Stimulated activated CD8-positive, alpha-beta memory T cell treated with anti-CD3 and anti-CD28 coated beads, Interleukin-7, amount 100 ng/mL, for 4 hours (primary cell): Measurements from ENCODE around the gene PAQR7.
A peak's percentile ranks its signal among the peaks of the same experiment; 100 is the strongest.
"Not testable (repeated sequence)": the region's sequence is repeated elsewhere in the genome, so short reads cannot be mapped to it uniquely, and the experiment has no call there.

Experiments used
- DNase-seq, 2 donors: peaks; one replicate each; pipeline ENCODE4 v3.0.0-alpha.2; 2020; ENCODE audit warnings: low read depth in 2 of 2

The PAQR7 gene

DNA sequence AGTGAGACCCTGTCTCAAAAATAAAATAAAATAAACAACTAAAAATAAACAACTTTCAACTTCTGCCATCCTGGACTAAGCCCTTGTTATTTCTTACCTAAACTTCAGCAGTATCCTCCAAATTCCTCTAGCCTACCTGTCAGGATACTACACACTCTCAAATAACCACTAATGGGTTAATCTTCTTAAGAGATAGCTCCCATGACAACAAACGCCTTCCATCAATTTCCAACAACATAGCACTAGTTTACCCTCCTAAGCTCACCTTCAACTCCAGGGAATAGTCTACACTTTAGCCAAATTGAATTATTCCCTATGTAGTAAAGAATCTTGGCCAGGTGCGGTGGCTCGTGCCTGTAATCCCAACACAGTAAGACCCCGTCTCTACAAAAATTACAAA, 27.6 kb downstream of the PAQR7 start:
- DNase-seq = no peak

GRCh38 chr1:25845664-25846063, 29.8 kb downstream of the PAQR7 start:
- no peak for DNase-seq

DNA sequence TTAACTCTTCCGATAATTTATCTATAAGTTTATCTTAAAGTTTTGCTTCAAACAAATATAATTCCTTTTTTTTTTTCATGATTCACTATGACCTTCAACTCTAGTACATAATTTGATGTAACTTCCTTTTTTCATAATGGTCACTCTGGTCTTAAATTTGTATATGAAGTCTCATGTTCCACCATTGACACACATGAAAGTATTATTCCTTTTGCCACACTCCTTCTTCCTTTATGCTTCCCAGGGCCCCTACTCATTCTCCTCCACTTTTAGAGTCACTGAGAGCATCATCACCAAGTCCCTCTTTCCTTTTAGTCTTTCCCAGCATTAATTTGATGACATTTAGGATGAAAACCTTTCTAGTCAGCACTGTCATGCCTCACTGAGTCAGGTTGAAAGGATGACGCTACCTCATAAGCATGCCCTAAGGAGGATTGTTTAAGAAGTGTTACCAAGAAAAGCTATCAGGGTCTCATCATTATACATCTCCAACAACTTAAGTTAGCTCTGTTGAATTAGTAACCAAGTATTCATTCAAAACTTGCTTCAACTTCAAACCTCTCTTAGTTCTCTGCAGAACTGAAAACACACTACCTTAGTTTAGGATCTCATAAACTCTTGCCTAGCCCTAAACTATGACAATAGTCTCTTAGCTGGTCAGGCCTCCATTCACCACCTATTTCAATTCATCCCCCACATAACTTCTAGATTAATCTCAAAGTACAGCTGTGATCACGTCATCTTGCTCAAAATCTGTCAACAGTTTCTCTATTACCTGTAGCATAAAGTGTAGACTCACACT, 30.8 kb downstream of the PAQR7 start:
- DNase-seq = no peak

DNA sequence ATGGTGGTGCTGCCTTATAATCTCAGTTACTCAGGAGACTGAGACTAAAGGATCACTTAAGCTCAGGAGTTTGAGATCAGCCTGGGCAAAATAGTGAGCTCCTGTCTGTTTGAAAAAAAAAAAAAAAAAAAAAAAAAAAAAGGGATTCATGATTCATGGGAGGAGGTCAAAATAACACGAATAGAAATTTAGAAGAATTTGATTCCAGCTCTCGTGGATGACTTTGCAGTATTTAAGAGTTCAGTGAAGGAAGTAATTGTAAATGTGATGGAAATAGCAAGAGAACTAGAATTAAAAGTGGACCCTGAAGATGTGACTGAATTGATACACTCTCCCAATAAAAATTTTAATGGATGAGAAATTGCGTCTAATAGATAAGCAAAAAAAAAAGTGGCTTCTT, 32.0 kb downstream of the PAQR7 start:
- DNase-seq = no peak

- not testable (repeated sequence) for DNase-seq
Measured at GRCh38 chr1:25839808-25840207, 35.7 kb downstream of the PAQR7 start.

- no peak for DNase-seq
Measured at GRCh38 chr1:25837262-25837875, 38.1 kb downstream of the PAQR7 start.

DNA sequence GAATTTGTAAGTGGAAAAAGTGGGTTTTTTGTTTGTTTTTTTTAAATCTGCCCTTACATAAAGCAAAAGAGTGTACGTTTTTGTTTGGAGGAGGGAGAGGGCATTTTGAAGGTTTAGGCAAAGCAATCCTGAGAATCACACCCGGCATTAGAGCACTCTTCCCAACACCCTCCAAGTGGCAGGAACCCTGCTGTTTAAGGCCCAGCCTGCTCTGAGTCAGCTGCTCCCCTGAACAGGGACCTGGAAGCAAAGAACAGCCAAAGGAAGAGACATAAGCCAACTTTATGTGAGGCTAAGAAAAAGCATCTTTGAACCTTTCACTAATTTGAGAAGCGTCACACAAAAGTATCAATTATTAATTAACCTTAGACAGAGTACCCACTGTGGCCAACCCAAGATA, 38.8 kb downstream of the PAQR7 start:
- no peak for DNase-seq

DNA sequence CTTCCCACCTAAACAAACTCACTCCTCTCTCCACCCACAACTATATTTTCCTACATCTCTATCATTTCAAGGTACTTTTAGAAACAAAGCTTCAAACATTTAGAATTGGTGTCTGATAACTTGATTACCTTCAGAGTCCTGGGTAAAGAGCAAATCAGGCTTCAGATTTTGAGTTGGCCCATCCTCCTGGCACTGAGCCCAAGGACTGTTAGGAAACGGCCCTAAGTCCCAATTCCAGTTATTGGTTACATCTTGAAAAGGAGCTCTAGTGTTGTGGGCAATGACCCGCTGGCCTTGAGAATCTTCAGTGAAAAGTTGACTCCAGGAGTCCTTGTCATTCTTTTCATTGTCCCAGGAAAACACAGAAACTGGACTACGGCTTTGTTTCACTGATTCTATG, 40.6 kb downstream of the PAQR7 start:
- no peak for DNase-seq

- no peak for DNase-seq
Measured at GRCh38 chr1:25833158-25833557, 42.4 kb downstream of the PAQR7 start.

DNA sequence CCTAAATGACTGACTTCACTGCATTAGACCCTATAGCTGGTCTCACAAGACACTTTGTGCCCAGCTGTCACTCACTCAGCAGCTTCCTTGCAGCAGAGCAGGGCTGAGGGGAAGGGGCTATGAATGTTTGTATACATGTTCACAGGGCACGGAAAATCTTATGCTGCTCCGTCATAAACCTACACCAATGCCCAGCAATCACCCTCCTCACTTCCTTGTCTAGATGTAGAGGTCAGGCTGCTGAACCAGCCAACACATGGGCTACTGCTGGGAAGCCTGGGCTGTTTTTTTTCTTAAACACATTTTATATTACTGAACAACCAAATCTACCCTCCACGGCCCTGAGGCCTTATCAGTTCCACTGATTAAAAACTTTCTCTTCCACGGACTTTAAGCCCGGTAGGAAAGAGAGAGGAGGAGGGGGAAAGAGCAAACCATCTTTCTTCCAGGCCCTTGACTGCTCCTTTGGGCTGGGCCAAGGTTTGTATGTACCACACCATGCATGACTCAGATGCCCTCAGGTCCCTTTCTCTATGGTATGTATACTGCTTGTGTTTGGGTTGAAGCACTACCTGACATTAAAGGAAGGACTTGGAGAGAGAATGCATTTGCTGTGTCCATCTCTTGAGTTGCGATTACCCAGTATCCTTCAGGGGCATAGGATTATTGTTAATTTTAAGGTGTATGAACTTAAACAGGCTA, 43.0 kb downstream of the PAQR7 start:
- DNase-seq = no peak

GRCh38 chr1:25831569-25832196, 43.8 kb downstream of the PAQR7 start:
- no peak for DNase-seq

DNA sequence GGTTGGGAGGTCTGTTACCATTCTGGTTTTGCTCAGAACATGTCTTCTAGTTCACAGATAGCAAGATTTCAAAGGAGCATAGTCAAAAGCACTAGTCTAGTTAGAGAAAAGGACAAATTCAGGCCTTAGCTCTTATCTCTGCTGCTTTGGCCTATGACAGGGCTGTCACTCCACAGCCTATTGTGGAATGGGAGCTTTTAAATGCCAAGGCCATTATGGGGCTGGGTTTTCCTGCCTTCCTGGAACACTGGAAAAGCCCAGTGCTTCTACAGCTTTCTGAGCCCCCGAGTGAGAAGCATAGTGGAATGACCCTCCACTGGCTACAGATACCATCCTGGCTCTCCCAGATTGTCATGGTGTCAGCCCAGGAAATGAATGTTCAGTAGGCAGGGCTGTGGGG, 46.5 kb downstream of the PAQR7 start:
- DNase-seq = no peak

DNA sequence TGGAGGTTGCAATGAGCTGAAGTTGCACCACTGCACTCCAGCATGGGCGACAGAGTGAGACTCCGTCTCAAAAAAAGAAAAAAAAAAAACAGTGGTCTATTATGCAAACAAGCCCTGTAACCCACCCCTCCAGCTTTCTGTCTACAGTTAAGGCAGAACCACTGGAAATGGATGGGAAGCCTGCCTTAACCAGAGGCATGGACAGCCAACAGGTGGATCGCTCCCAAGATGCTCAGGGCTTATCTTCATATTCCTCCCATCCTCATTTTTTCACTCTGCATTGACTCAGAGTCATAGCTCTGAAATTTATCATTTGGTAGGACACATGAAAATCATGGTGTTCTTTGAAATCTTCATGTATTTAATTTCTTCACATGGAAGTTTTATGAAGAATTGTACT, 47.0 kb downstream of the PAQR7 start:
- DNase-seq = no peak

DNA sequence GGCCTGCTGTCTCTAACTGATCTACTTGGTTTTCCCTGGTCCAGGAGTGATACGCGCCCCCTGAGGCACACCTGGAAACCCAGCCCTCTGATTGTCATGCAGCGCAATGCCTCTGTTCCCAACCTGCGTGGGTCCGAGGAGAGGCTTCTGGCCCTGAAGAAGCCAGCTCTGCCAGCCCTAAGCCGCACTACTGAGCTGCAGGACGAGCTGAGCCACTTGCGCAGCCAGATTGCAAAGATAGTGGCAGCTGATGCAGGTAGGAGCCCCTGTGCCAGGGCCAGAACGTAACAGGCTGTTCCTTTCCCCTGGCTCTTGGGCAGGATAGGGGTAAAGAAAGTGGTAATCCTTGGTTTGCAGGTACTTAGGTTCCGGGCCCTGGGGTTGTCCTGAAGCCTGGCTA, 48.9 kb downstream of the PAQR7 start:
- DNase-seq = no peak

GRCh38 chr1:25825605-25826004, 49.9 kb downstream of the PAQR7 start:
- no peak for DNase-seq

DNA sequence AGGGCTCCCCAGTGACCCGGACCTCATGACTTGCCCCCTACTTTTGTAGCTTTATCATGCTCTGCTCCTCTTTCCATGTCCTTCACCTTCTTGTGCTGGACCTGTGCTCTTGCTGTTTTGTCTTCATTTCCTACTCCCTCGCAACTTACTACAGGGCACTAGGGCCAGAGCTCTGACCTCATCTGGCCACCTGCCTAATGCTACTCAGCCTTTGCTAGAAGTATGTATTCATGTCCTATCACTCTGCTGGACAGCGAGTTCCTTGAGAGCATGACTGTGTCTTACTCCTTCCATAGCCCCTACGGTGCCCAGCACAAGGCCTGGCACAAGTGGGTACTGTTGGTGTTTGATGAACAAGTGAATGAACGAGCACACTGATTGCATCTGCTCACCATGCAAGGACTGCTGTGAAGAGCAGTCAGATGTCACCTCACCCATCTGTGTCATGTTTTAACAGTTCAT, 53.8 kb downstream of the PAQR7 start:
- no peak for DNase-seq

GRCh38 chr1:25821112-25821476, 54.4 kb downstream of the PAQR7 start:
- DNase-seq = no peak

- peak; percentile 50 to 58 for DNase-seq
Measured at GRCh38 chr1:25820247-25821111, 55.0 kb downstream of the PAQR7 start.

DNA sequence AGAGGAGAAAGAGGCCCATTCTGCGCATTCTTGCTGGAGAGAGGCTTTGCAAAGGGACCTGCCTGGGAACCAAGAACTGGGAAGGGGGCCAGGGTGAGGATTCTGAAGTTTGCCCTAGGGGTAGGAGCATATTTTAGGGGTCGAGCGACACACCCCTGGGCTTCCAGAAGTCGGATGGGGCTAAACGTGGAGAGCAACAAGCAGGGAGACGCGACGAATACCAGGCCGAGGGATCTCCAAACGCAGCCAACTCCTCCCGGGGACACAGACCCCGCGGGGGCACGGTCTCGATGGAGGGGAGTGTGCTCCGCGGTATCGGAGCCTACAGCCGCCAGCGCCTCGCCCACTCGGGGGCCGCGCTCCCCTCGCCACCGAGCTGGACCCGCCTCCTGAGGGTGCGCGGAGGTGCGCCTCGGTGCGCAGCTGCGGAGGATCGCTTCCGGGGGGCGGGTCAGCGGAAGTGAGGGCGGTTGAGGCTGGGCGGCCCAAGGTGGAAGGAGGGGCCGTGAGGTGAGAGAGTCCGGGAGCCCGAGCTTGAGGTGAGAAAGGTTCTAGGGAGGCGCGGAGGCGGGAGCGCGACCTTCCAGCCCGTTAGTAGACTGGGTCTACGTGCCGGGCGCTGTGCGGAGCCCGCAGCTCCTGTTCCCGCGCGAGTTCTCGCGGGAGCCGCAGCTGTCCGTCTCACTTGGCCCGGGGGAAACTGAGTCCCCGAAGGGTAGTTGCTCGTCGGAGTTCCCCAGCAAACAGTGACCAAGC, 55.8 kb downstream of the PAQR7 start, which contains the start of gene MTFR1L:
MTFR1L (plus strand) TSS at position 464 of the 756 bp plus-strand sequence. CDS start 3,151 bp downstream, outside the sequence.
- DNase-seq = peak; percentile 87 to 93

- DNase-seq = no peak
Measured at GRCh38 chr1:25818569-25818968, 56.9 kb downstream of the PAQR7 start.
